ENCODE results near the gene MET.
"Not testable (repeated sequence)": the region's sequence is repeated elsewhere in the genome, so short reads cannot be mapped to it uniquely, and the experiment has no call there.

The MET gene

GRCh38 chr7:116698930-116699721, 27.1 kb downstream of the MET start:
- DNase-seq (ENCODE audit: low read depth), result no peak

GRCh38 chr7:116699722-116700120, 27.7 kb downstream of the MET start:
- no peak for DNase-seq (ENCODE audit: low read depth)

GRCh38 chr7:116702046-116702785, 30.2 kb downstream of the MET start:
- DNase-seq (ENCODE audit: low read depth), result no peak

- DNase-seq (ENCODE audit: low read depth), result no peak
Observed at GRCh38 chr7:116704650-116705228, 32.7 kb downstream of the MET start.

- DNase-seq (ENCODE audit: low read depth), result no peak
Observed at GRCh38 chr7:116705419-116705818, 33.4 kb downstream of the MET start.

- no peak for DNase-seq (ENCODE audit: low read depth)
Observed at GRCh38 chr7:116706668-116707126, 34.7 kb downstream of the MET start.

- DNase-seq (ENCODE audit: low read depth), result no peak
Observed at GRCh38 chr7:116707289-116707688, 35.3 kb downstream of the MET start.

GRCh38 chr7:116708248-116708647, 36.3 kb downstream of the MET start:
- no peak for DNase-seq (ENCODE audit: low read depth)

- DNase-seq (ENCODE audit: low read depth), result no peak
Observed at GRCh38 chr7:116708861-116709260, 36.9 kb downstream of the MET start.

GRCh38 chr7:116709336-116709735, 37.3 kb downstream of the MET start:
- no peak for DNase-seq (ENCODE audit: low read depth)

- DNase-seq (ENCODE audit: low read depth), result no peak
Observed at GRCh38 chr7:116710764-116711452, 38.9 kb downstream of the MET start.

GRCh38 chr7:116711790-116712189, 39.8 kb downstream of the MET start:
- no peak for DNase-seq (ENCODE audit: low read depth)

- no peak for DNase-seq (ENCODE audit: low read depth)
Observed at GRCh38 chr7:116713500-116713899, 41.5 kb downstream of the MET start.

- DNase-seq (ENCODE audit: low read depth), result no peak
Observed at GRCh38 chr7:116713918-116714317, 41.9 kb downstream of the MET start.

- no peak for DNase-seq (ENCODE audit: low read depth)
Observed at GRCh38 chr7:116715077-116715476, 43.1 kb downstream of the MET start.

GRCh38 chr7:116717137-116717536, 45.1 kb downstream of the MET start:
- DNase-seq (ENCODE audit: low read depth), result no peak

GRCh38 chr7:116723959-116724529, 52.0 kb downstream of the MET start:
- not testable (repeated sequence) for DNase-seq (ENCODE audit: low read depth)

GRCh38 chr7:116724560-116725231, 52.7 kb downstream of the MET start:
- DNase-seq (ENCODE audit: low read depth), result no peak

GRCh38 chr7:116726149-116726548, 54.2 kb downstream of the MET start:
- DNase-seq (ENCODE audit: low read depth), result no peak

GRCh38 chr7:116726713-116727431, 54.9 kb downstream of the MET start:
- no peak for DNase-seq (ENCODE audit: low read depth)

Data from CMK (cell line).